ENCODE results near the gene PCDHGB7.
A peak's percentile ranks its signal among the peaks of the same experiment; 100 is the strongest.
"Not testable (repeated sequence)": the region's sequence is repeated elsewhere in the genome, so short reads cannot be mapped to it uniquely, and the experiment has no call there.

PCDHGB7 gene

GRCh38 chr5:141373673-141374317, 43.7 kb upstream of the PCDHGB7 start, which contains the start of gene PCDHGA6:
Gene PCDHGA6, plus strand, starts transcription at chr5:141373891. Its CDS starts 193 bp downstream, at chr5:141374084.
- no peak within 1 kb of the TSS for H3K4me3 ChIP-seq (ENCODE audit: low read depth, low read length, poor library complexity, severe bottlenecking)
- TF ChIP-seq EZH2 (IDR thresholded peaks at IDR 0.05; ENCODE audit: borderline replicate concordance, low read length), result no peak
- peak; percentile 18; the same call in 1 of the 2 replicates for TF ChIP-seq CTCF (IDR thresholded peaks at IDR 0.05; ENCODE audit: low read length)
- H3K9ac ChIP-seq (ENCODE audit: low read length), result no peak within 1 kb of the TSS
- no peak within 1 kb of the TSS for H2AFZ ChIP-seq (ENCODE audit: low read length)
- no peaks in the 10 kb centered on the region for H4K20me1 ChIP-seq (ENCODE audit: insufficient read depth, low read length)
- H3K4me1 ChIP-seq (ENCODE audit: insufficient read depth, low read length, severe bottlenecking), result no peaks in the 10 kb centered on the region
- H3K9me3 ChIP-seq (ENCODE audit: low read length), result peaks cover 19% of the 10 kb centered on the region
- no peaks in the 10 kb centered on the region for H3K36me3 ChIP-seq (ENCODE audit: insufficient read depth, low read length)
- H3F3A ChIP-seq (ENCODE audit: insufficient read depth, low read length), result 0 out of 2 replicates have a peak, but pooled peaks cover 3% of the 10 kb centered on the region
- no peak within 1 kb of the TSS for H3K27ac ChIP-seq (ENCODE audit: low read depth, low read length, poor library complexity, severe bottlenecking)
- H3K9me2 ChIP-seq (ENCODE audit: low read depth, low read length), result no peaks in the 10 kb centered on the region
- H3K27me3 ChIP-seq (ENCODE audit: insufficient read depth, low read length), result no peaks in the 10 kb centered on the region
- H3K79me2 ChIP-seq (ENCODE audit: insufficient read depth, low read length), result no peaks in the 10 kb centered on the region
- H3K4me2 ChIP-seq (ENCODE audit: low read length), result no peak within 1 kb of the TSS

DNA sequence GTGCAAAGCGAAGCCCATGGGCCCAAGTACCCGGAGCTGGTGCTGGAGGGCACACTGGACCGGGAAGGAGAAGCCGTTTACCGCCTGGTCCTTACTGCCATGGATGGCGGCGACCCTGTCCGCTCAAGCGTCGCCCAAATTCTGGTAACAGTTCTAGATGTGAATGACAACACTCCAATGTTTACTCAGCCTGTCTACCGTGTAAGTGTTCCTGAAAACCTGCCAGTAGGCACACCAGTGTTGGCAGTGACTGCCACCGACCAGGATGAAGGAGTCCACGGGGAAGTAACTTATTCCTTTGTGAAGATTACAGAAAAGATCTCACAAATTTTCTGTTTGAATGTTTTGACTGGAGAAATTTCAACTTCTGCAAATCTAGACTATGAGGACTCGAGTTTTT, 42.9 kb upstream of the PCDHGB7 start:
- no peak overlapping the region for H3K4me3 ChIP-seq (ENCODE audit: low read depth, low read length, poor library complexity, severe bottlenecking)
- no peaks in the 10 kb centered on the region for H4K20me1 ChIP-seq (ENCODE audit: insufficient read depth, low read length)
- no peak overlapping the region for H2AFZ ChIP-seq (ENCODE audit: low read length)
- no peaks in the 10 kb centered on the region for H3K36me3 ChIP-seq (ENCODE audit: insufficient read depth, low read length)
- H3K79me2 ChIP-seq (ENCODE audit: insufficient read depth, low read length), result no peaks in the 10 kb centered on the region
- TF ChIP-seq CTCF (IDR thresholded peaks at IDR 0.05; ENCODE audit: low read length) (no peak), EZH2 (IDR thresholded peaks at IDR 0.05; ENCODE audit: borderline replicate concordance, low read length) (no peak)
- peaks cover 19% of the 10 kb centered on the region for H3K9me3 ChIP-seq (ENCODE audit: low read length)
- no peak overlapping the region for H3K27ac ChIP-seq (ENCODE audit: low read depth, low read length, poor library complexity, severe bottlenecking)
- H3K4me1 ChIP-seq (ENCODE audit: insufficient read depth, low read length, severe bottlenecking), result no peaks in the 10 kb centered on the region
- H3K9ac ChIP-seq (ENCODE audit: low read length), result no peak overlapping the region
- no peak overlapping the region for H3K4me2 ChIP-seq (ENCODE audit: low read length)
- H3F3A ChIP-seq (ENCODE audit: insufficient read depth, low read length), result 0 out of 2 replicates have a peak, but pooled peaks cover 3% of the 10 kb centered on the region
- H3K9me2 ChIP-seq (ENCODE audit: low read depth, low read length), result no peaks in the 10 kb centered on the region
- H3K27me3 ChIP-seq (ENCODE audit: insufficient read depth, low read length), result no peaks in the 10 kb centered on the region

GRCh38 chr5:141375444-141376155, 41.9 kb upstream of the PCDHGB7 start:
- peaks cover 19% of the 10 kb centered on the region for H3K9me3 ChIP-seq (ENCODE audit: low read length)
- not testable (repeated sequence) for H3K79me2 ChIP-seq (ENCODE audit: insufficient read depth, low read length); H3K4me1 ChIP-seq (ENCODE audit: insufficient read depth, low read length, severe bottlenecking); H2AFZ ChIP-seq (ENCODE audit: low read length); H3K9me2 ChIP-seq (ENCODE audit: low read depth, low read length); H4K20me1 ChIP-seq (ENCODE audit: insufficient read depth, low read length); H3K4me3 ChIP-seq (ENCODE audit: low read depth, low read length, poor library complexity, severe bottlenecking); H3K4me2 ChIP-seq (ENCODE audit: low read length); H3K27me3 ChIP-seq (ENCODE audit: insufficient read depth, low read length); H3F3A ChIP-seq (ENCODE audit: insufficient read depth, low read length); H3K36me3 ChIP-seq (ENCODE audit: insufficient read depth, low read length); H3K27ac ChIP-seq (ENCODE audit: low read depth, low read length, poor library complexity, severe bottlenecking); H3K9ac ChIP-seq (ENCODE audit: low read length)

Data from OCI-LY1 (cell line).